Endothelial cell of umbilical vein (primary cell): ENCODE results near the gene PHLPP1. TPM values are rescaled to one million over a fixed set of nuclear protein-coding genes. Genes with fewer than 3 reads are reported as not detected.

Source experiments
- BruUV-seq: library from RNA; stranded (reverse); fragments of 400-500 nt; replicated peaks from 2 replicates; lab custom pipeline; 2021; lab: Mats Ljungman, UMichigan
- CTCF ChIA-PET: fragments of 300-600, 350-600 bp; sonication (Branson Sonifier 250); formaldehyde crosslinking; loops from one replicate; lab custom pipeline; 2021; ENCODE audit warnings: antibody characterized with exemption, inconsistent platforms; lab: Charles Lee
- POLR2A ChIA-PET: fragments of 300-600, 350-600 bp; sonication (Branson Sonifier 250); formaldehyde crosslinking; loops from one replicate; lab custom pipeline; 2021; ENCODE audit warnings: antibody characterized with exemption, inconsistent platforms; lab: Charles Lee
- DNase-seq: peaks from one replicate; pipeline ENCODE4 v3.0.0-alpha.2; 2011; ENCODE audit warnings: low read depth, low spot score
- FAIRE-seq: peaks from 2 replicates; lab custom pipeline; 2011; peaks lifted over from hg19 to GRCh38; lab: Jason Lieb, UNC
- H2AFZ ChIP-seq: 2 replicates; pipeline ENCODE4 v1.6.0; 2012; ENCODE audit warnings: low read depth, low read length, control low read depth, inconsistent platforms
- H3K27ac ChIP-seq: 2 replicates; pipeline ENCODE4 v1.5.1; 2011; ENCODE audit warnings: low read depth, mild to moderate bottlenecking, control low read depth, low read length, moderate library complexity; ENCODE audit not compliant: insufficient read depth
- H3K27me3 ChIP-seq, 2 experiments: 2 replicates each; pipeline versions ENCODE4 v1.6.0 to v1.6.1; 2011; ENCODE audit warnings: low read length in 2 of 2, mixed read lengths in 1 of 2; ENCODE audit not compliant: control insufficient read depth in 2 of 2, insufficient read depth in 2 of 2
- H3K36me3 ChIP-seq, 2 experiments: 2 replicates in 1 of 2; 3 replicates in 1 of 2; pipeline ENCODE4 v1.5.1; 2011; ENCODE audit warnings: low read length in 2 of 2, mild to moderate bottlenecking in 1 of 2, moderate library complexity in 1 of 2; ENCODE audit not compliant: control insufficient read depth in 2 of 2, insufficient read depth in 2 of 2; ENCODE audit errors: extremely low read depth in 1 of 2
- H3K4me1 ChIP-seq: 3 replicates; pipeline ENCODE4 v1.5.1; 2011; ENCODE audit warnings: mild to moderate bottlenecking, low read length; ENCODE audit not compliant: control insufficient read depth, insufficient read depth; ENCODE audit errors: extremely low read depth
- H3K4me2 ChIP-seq: 2 replicates; pipeline ENCODE4 v1.6.1; 2011; ENCODE audit warnings: low read length, control low read depth, mixed read lengths; ENCODE audit not compliant: insufficient read depth
- H3K4me3 ChIP-seq, 3 experiments: fragments of 200-600 bp in 1 of 3; sonication (generic), shearing (Covaris generic) in 1 of 3; replicated peaks in 1 of 3; 2 replicates each; pipeline ENCODE4 v1.5.1; 2011 to 2016; ENCODE audit warnings: control low read depth in 3 of 3, low read length in 3 of 3, mild to moderate bottlenecking in 2 of 3, inconsistent platforms in 1 of 3, low read depth in 1 of 3, moderate library complexity in 1 of 3; ENCODE audit not compliant: insufficient read depth in 1 of 3
- H3K79me2 ChIP-seq: 2 replicates; pipeline ENCODE4 v1.6.0; 2012; ENCODE audit warnings: low read length, inconsistent platforms; ENCODE audit not compliant: control insufficient read depth, insufficient read depth
- H3K9ac ChIP-seq: replicated peaks from 2 replicates; pipeline ENCODE3; 2011; ENCODE audit warnings: low read length, control low read depth; ENCODE audit not compliant: insufficient read depth; ENCODE audit errors: extremely low read depth
- H3K9me1 ChIP-seq: replicated peaks from 3 replicates; pipeline ENCODE4 v1.6.0; 2011; ENCODE audit warnings: mild to moderate bottlenecking, low read length; ENCODE audit not compliant: control insufficient read depth, insufficient read depth; ENCODE audit errors: extremely low read depth
- H3K9me3 ChIP-seq: replicated peaks from 2 replicates; pipeline ENCODE4 v1.5.1; 2012; ENCODE audit warnings: low read length, inconsistent platforms; ENCODE audit not compliant: control insufficient read depth, insufficient read depth
- H4K20me1 ChIP-seq: replicated peaks from 2 replicates; pipeline ENCODE3; 2011; ENCODE audit warnings: mild to moderate bottlenecking, low read length; ENCODE audit not compliant: control insufficient read depth, insufficient read depth; ENCODE audit errors: extremely low read depth
- EZH2 ChIP-seq: IDR thresholded peaks from 2 replicates; pipeline ENCODE4 v1.6.1; 2012; ENCODE audit warnings: borderline replicate concordance, low read depth, mild to moderate bottlenecking, moderate library complexity, low read length, inconsistent platforms; ENCODE audit not compliant: severe bottlenecking
- FOS ChIP-seq: IDR thresholded peaks from 2 replicates; pipeline ENCODE4 v1.6.1; 2011; ENCODE audit warnings: mild to moderate bottlenecking, low read length, moderate library complexity, borderline replicate concordance; ENCODE audit not compliant: insufficient read depth
- GATA2 ChIP-seq: IDR thresholded peaks from 2 replicates; pipeline ENCODE4 v1.7.0; 2011; ENCODE audit warnings: low read depth, mild to moderate bottlenecking, moderate library complexity, mixed read lengths, low read length; ENCODE audit not compliant: insufficient read length, insufficient read depth
- JUN ChIP-seq: IDR thresholded peaks from 2 replicates; pipeline ENCODE4 v1.6.1; 2011; ENCODE audit warnings: borderline replicate concordance, low read depth; ENCODE audit not compliant: insufficient read length, insufficient read depth
- MYC ChIP-seq: IDR thresholded peaks from one replicate; pipeline ENCODE4 v1.6.1; 2011; ENCODE audit warnings: mild to moderate bottlenecking, low read depth, low read length
- POLR2A ChIP-seq: IDR thresholded peaks from 2 replicates; pipeline ENCODE4 v1.6.1; 2012; ENCODE audit warnings: low read depth, mild to moderate bottlenecking, control low read depth, low read length
- POLR2AphosphoS5 ChIP-seq: IDR thresholded peaks from 2 replicates; pipeline ENCODE4 v1.6.1; 2012; ENCODE audit warnings: low read depth, mild to moderate bottlenecking, control low read depth, low read length, moderate library complexity; ENCODE audit not compliant: insufficient read depth
- dilution Hi-C: fragments of 300-500 bp; cut with MboI; formaldehyde crosslinking; loops from one replicate; pipeline ENCODE4 v1.15.0; 2019; ENCODE audit warnings: low sequenced_read_pairs; ENCODE audit not compliant: extremely low pct_ligation_motif_present
- intact Hi-C: fragments of 100-400 bp; cut with micrococcal nuclease; formaldehyde crosslinking; loops from one replicate; pipeline ENCODE4 v1.10.0; 2022
- polyA plus RNA-seq, 4 experiments: library from polyadenylated mRNA; depleted of rRNA in 3 of 4; stranded (reverse) in 3 of 4; unstranded in 1 of 4; fragments of >200 nt; gene quantifications; 2 replicates each; pipeline versions ENCODE4 v1.2.1 to v1.2.3, GENCODE V29; 2011 to 2012; ENCODE audit warnings: missing spikeins in 1 of 4
- total RNA-seq: library from RNA; stranded (reverse); gene quantifications from 2 replicates; pipeline ENCODE4 v1.2.3, GENCODE V29; 2021
- TF ChIP-seq, protein P1 (sequence below), 2 donors: IDR thresholded peaks; 1 replicate in 1 of 2; 2 replicates in 1 of 2; pipeline ENCODE4 v1.5.1; 2011; ENCODE audit warnings: low read length in 2 of 2, mild to moderate bottlenecking in 2 of 2, moderate library complexity in 2 of 2, control low read depth in 1 of 2, inconsistent platforms in 1 of 2, low read depth in 1 of 2; ENCODE audit not compliant: insufficient read depth in 1 of 2; ENCODE audit errors: extremely low read depth in 1 of 2
- TF ChIP-seq, protein P2 (sequence below): IDR thresholded peaks from 2 replicates; pipeline ENCODE4 v1.6.1; 2011; ENCODE audit not compliant: insufficient read depth, insufficient read length

The PHLPP1 gene
- total and polyA plus RNA-seq, 2 donors (not counting 3 experiments of a cell fraction or from before 2014, with no cell fraction given), result 4.0 to 10.8 TPM

DNA sequence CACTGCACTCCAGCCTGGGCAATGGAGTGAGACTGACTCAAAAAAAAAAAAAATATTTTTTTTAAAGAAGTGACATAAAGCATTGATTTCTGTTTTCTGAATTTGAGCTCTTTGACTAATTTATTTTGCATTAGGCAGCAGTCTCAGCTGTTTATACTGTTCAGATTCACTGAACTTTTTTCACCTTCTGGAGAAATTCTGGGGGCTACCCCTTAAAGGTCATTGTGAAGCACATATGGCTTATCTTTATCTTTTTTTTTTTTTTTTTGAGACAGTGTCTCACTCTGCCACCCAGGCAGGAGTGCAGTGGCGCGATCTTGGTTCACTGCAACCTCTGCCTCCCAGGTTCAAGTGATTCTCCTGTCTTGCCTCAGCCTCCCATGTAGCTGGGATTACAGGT is 12.9 kb downstream of the PHLPP1 start:
- TF ChIP-seq MYC, result no peak
- TF ChIP-seq JUN, result no peak
- TF ChIP-seq, protein P1, sequence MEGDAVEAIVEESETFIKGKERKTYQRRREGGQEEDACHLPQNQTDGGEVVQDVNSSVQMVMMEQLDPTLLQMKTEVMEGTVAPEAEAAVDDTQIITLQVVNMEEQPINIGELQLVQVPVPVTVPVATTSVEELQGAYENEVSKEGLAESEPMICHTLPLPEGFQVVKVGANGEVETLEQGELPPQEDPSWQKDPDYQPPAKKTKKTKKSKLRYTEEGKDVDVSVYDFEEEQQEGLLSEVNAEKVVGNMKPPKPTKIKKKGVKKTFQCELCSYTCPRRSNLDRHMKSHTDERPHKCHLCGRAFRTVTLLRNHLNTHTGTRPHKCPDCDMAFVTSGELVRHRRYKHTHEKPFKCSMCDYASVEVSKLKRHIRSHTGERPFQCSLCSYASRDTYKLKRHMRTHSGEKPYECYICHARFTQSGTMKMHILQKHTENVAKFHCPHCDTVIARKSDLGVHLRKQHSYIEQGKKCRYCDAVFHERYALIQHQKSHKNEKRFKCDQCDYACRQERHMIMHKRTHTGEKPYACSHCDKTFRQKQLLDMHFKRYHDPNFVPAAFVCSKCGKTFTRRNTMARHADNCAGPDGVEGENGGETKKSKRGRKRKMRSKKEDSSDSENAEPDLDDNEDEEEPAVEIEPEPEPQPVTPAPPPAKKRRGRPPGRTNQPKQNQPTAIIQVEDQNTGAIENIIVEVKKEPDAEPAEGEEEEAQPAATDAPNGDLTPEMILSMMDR (IDR thresholded peaks at IDR 0.05; ENCODE audit: extremely low read depth in 1 of 2, insufficient read depth in 1 of 2, low read depth in 1 of 2, low read length in 2 of 2), result no peak
- TF ChIP-seq EZH2, result no peak
- no peak for TF ChIP-seq FOS
- TF ChIP-seq POLR2A, result no peak
- no peak for TF ChIP-seq POLR2AphosphoS5
- TF ChIP-seq GATA2, result no peak
- TF ChIP-seq, protein P2, sequence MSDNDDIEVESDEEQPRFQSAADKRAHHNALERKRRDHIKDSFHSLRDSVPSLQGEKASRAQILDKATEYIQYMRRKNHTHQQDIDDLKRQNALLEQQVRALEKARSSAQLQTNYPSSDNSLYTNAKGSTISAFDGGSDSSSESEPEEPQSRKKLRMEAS, result no peak
- no peaks in the 10 kb centered on the region for H3K4me1 ChIP-seq
- no peak for FAIRE-seq
- H3K9ac ChIP-seq, result no peak overlapping the region
- H3K4me2 ChIP-seq, result no peak overlapping the region
- CTCF ChIA-PET, result interaction anchor here (0.8 to 1.6 kb wide), 2 partner anchors 13 to 38 kb away, joined by 3 to 4 read pairs; no protein-coding TSS in a partner anchor
- POLR2A ChIA-PET, result no interaction called here
- dilution Hi-C loops (no loop called here), intact Hi-C loops (no loop called here)
- H4K20me1 ChIP-seq, result no peaks in the 10 kb centered on the region
- H3K9me1 ChIP-seq, result no peaks in the 10 kb centered on the region
- BruUV-seq, result no TSS peak
- no peaks in the 10 kb centered on the region for H3K9me3 ChIP-seq
- H2AFZ ChIP-seq, result no peak overlapping the region
- no peaks in the 10 kb centered on the region for H3K36me3 ChIP-seq
- no peaks in the 10 kb centered on the region for H3K79me2 ChIP-seq
- DNase-seq, result no peak
- no peaks in the 10 kb centered on the region for H3K27me3 ChIP-seq
- H3K4me3 ChIP-seq, result no peak overlapping the region
- H3K27ac ChIP-seq, result no peak overlapping the region
